K562 (cell line): ENCODE results near the gene NDOR1. TPM values are rescaled to one million over a fixed set of nuclear protein-coding genes. Genes with fewer than 3 reads are reported as not detected.

ENCODE experiments used
- ARID2 ChIP-seq: fragments of 450-650 bp; IDR thresholded peaks from 2 replicates; pipeline ENCODE4 v1.6.1; 2017; ENCODE audit warnings: antibody characterized with exemption, mild to moderate bottlenecking
- CREM ChIP-seq: IDR thresholded peaks from 2 replicates; pipeline ENCODE4 v1.6.1; 2014; ENCODE audit warnings: antibody characterized with exemption, low read depth
- CXXC5 ChIP-seq: fragments of 250-450 bp; sonication (Bioruptor Pico); IDR thresholded peaks from 2 replicates; pipeline ENCODE4 v1.8.0; 2022; ENCODE audit warnings: inconsistent platforms, mild to moderate bottlenecking, moderate library complexity
- GATAD2A ChIP-seq: fragments of 450-650 bp; IDR thresholded peaks from 2 replicates; pipeline ENCODE4 v1.6.1; 2017
- GTF2E2 ChIP-seq: fragments of 200-800 bp; sonication (Bioruptor generic); IDR thresholded peaks from 2 replicates; pipeline ENCODE4 v1.6.1; 2016; ENCODE audit warnings: missing genetic modification characterization, missing compliant biosample characterization
- KLF1 ChIP-seq: fragments of 450-650 bp; IDR thresholded peaks from 2 replicates; pipeline ENCODE4 v1.6.1; 2016; ENCODE audit warnings: missing genetic modification characterization, missing compliant biosample characterization
- KLF6 ChIP-seq: fragments of 250-450 bp; sonication (Bioruptor Pico); IDR thresholded peaks from 2 replicates; pipeline ENCODE4 v1.4.0; 2020; ENCODE audit warnings: mild to moderate bottlenecking, moderate library complexity, borderline replicate concordance
- RB1 ChIP-seq: fragments of 450-650 bp; IDR thresholded peaks from 2 replicates; pipeline ENCODE4 v1.6.1; 2017; ENCODE audit warnings: low read depth, mild to moderate bottlenecking
- TAF1 ChIP-seq: IDR thresholded peaks from 2 replicates; pipeline ENCODE4 v1.6.1; 2011; ENCODE audit warnings: mild to moderate bottlenecking, low read length, moderate library complexity; ENCODE audit not compliant: insufficient read depth, control insufficient read depth, severe bottlenecking; ENCODE audit errors: extremely low read depth
- USF2 ChIP-seq: sonication (generic); formaldehyde crosslinking; IDR thresholded peaks from 2 replicates; pipeline ENCODE4 v1.5.0; 2020; ENCODE audit warnings: missing genetic modification reagents
- ZFP91 ChIP-seq: sonication (generic); formaldehyde crosslinking; IDR thresholded peaks from 2 replicates; pipeline ENCODE4 v1.8.0; 2022; ENCODE audit warnings: mild to moderate bottlenecking, missing genetic modification reagents
- polyA plus RNA-seq, 8 experiments: library from polyadenylated mRNA; depleted of rRNA in 4 of 8; stranded (reverse) in 5 of 8; unstranded in 3 of 8; fragments of >200 nt; fragmentation: Nextera tagmentation in 2 of 8; fragmentation: Illumina TruSeq in 1 of 8; extraction: Ambion mirVana in 2 of 8; extraction: Trizol in 1 of 8; gene quantifications; 2 replicates each; pipeline versions ENCODE4 v1.2.1 to v1.2.3, GENCODE V29; 2011 to 2014; ENCODE audit warnings: inconsistent platforms in 1 of 8, missing spikeins in 1 of 8
- total RNA-seq, 7 experiments: library from RNA; depleted of rRNA in 6 of 7; stranded (reverse); fragments of >200 nt in 6 of 7; fragmentation: Illumina TruSeq in 2 of 7; extraction: Trizol in 2 of 7; gene quantifications; 2 replicates each; pipeline versions ENCODE4 v1.2.1 to v1.2.3, GENCODE V29; 2011 to 2021; ENCODE audit warnings: low replicate concordance in 1 of 7
- TF ChIP-seq, protein P1 (sequence below): sonication (generic); formaldehyde crosslinking; IDR thresholded peaks from 2 replicates; pipeline ENCODE4 v1.9.0; 2022; ENCODE audit warnings: mild to moderate bottlenecking, missing genetic modification reagents
- TF ChIP-seq, protein P2 (sequence below): fragments of 450-650 bp; IDR thresholded peaks from 2 replicates; pipeline ENCODE4 v1.6.1; 2016; ENCODE audit warnings: missing biosample characterization, missing genetic modification characterization
- TF ChIP-seq, protein P3 (sequence below), 2 experiments: fragments of 450-650 bp; IDR thresholded peaks; 2 replicates each; pipeline ENCODE4 v1.6.1; 2018; ENCODE audit warnings: mild to moderate bottlenecking in 2 of 2, low read depth in 1 of 2; ENCODE audit not compliant: partially characterized antibody in 2 of 2
- TF ChIP-seq, protein P4 (sequence below), 2 experiments: fragments of 250-450 bp in 1 of 2; fragments of 450-650 bp in 1 of 2; sonication (Bioruptor Pico) in 1 of 2; IDR thresholded peaks; 2 replicates each; pipeline versions ENCODE4 v1.6.1 to v1.8.0; 2016 to 2021; ENCODE audit warnings: mild to moderate bottlenecking in 2 of 2, moderate library complexity in 2 of 2, missing compliant biosample characterization in 1 of 2, missing genetic modification characterization in 1 of 2
- TF ChIP-seq, protein P5 (sequence below): conservative IDR thresholded peaks from 2 replicates; pipeline ENCODE4 v1.6.1; 2011; ENCODE audit warnings: low read depth, mild to moderate bottlenecking, low read length; ENCODE audit not compliant: control insufficient read depth

NDOR1 gene
- total and polyA plus RNA-seq, 9 of the 15 experiments (the other 6 are each of a cell fraction or from before 2014, with no cell fraction given), result 0.06 to 36.9 (median 6.9) TPM

DNA sequence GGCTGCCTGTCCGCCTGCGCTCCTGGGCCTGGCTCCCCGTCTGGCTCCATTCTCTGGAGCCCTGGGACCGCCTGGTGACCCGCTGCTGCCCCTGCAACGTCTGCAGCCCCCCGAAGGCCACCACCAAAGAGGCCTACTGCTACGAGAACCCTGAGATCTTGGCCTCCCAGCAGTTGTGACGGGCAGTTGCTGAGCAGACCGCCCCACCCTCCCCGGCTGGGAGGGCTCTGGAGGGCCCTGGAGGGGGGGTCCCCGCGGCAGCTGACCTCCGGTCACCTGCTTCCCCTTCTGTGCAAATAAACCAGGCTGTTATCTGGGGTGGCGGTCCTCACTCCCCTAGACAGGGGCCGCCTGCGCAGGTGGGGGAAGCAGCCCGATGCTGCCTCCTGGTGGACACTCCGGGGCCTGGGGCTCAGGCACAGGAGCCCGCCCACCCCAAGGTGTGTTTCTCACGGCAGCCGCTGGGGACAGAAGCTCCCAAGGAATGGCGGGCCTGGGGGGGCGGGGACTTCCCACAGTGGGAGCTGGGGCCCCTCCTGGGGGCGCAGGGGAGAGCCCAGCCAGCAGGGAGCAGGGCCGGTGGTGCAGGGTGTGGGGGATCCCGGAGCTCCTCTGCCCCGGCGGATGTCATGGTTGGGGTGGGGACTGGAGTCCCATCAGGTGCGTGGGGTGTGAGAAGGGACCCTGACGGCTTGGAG lies 30.9 kb downstream of the NDOR1 start (continued):
- TF ChIP-seq, protein P1, sequence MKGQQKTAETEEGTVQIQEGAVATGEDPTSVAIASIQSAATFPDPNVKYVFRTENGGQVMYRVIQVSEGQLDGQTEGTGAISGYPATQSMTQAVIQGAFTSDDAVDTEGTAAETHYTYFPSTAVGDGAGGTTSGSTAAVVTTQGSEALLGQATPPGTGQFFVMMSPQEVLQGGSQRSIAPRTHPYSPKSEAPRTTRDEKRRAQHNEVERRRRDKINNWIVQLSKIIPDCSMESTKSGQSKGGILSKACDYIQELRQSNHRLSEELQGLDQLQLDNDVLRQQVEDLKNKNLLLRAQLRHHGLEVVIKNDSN, result peak; percentile 70; the same call in 1 of the 2 replicates
- TF ChIP-seq, protein P2, sequence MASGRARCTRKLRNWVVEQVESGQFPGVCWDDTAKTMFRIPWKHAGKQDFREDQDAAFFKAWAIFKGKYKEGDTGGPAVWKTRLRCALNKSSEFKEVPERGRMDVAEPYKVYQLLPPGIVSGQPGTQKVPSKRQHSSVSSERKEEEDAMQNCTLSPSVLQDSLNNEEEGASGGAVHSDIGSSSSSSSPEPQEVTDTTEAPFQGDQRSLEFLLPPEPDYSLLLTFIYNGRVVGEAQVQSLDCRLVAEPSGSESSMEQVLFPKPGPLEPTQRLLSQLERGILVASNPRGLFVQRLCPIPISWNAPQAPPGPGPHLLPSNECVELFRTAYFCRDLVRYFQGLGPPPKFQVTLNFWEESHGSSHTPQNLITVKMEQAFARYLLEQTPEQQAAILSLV (tag), result no peak
- TF ChIP-seq, protein P3, sequence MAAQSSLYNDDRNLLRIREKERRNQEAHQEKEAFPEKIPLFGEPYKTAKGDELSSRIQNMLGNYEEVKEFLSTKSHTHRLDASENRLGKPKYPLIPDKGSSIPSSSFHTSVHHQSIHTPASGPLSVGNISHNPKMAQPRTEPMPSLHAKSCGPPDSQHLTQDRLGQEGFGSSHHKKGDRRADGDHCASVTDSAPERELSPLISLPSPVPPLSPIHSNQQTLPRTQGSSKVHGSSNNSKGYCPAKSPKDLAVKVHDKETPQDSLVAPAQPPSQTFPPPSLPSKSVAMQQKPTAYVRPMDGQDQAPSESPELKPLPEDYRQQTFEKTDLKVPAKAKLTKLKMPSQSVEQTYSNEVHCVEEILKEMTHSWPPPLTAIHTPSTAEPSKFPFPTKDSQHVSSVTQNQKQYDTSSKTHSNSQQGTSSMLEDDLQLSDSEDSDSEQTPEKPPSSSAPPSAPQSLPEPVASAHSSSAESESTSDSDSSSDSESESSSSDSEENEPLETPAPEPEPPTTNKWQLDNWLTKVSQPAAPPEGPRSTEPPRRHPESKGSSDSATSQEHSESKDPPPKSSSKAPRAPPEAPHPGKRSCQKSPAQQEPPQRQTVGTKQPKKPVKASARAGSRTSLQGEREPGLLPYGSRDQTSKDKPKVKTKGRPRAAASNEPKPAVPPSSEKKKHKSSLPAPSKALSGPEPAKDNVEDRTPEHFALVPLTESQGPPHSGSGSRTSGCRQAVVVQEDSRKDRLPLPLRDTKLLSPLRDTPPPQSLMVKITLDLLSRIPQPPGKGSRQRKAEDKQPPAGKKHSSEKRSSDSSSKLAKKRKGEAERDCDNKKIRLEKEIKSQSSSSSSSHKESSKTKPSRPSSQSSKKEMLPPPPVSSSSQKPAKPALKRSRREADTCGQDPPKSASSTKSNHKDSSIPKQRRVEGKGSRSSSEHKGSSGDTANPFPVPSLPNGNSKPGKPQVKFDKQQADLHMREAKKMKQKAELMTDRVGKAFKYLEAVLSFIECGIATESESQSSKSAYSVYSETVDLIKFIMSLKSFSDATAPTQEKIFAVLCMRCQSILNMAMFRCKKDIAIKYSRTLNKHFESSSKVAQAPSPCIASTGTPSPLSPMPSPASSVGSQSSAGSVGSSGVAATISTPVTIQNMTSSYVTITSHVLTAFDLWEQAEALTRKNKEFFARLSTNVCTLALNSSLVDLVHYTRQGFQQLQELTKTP (IDR thresholded peaks at IDR 0.05; ENCODE audit: low read depth in 1 of 2, partially characterized antibody in 2 of 2), result peak in 1 of 2 experiments; percentile 68
- no peak for TF ChIP-seq ARID2
- peak; percentile 13; the same call in 1 of the 2 replicates for TF ChIP-seq KLF6 (CRISPR knock-in tag)
- TF ChIP-seq TAF1, result peak; percentile 29
- TF ChIP-seq RB1, result peak; percentile 96
- peak; percentile 80 for TF ChIP-seq CXXC5 (CRISPR knock-in tag)
- TF ChIP-seq, protein P4, sequence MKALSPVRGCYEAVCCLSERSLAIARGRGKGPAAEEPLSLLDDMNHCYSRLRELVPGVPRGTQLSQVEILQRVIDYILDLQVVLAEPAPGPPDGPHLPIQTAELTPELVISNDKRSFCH (CRISPR knock-in tag; IDR thresholded peaks at IDR 0.05), result no peak
- TF ChIP-seq, protein P4 (tag; IDR thresholded peaks at IDR 0.05), result peak; percentile 84
- peak; percentile 70; the same call in 1 of the 2 replicates for TF ChIP-seq GATAD2A
- no peak for TF ChIP-seq ZFP91
- peak; percentile 61; the same call in 1 of the 2 replicates for TF ChIP-seq CREM
- TF ChIP-seq, protein P5, sequence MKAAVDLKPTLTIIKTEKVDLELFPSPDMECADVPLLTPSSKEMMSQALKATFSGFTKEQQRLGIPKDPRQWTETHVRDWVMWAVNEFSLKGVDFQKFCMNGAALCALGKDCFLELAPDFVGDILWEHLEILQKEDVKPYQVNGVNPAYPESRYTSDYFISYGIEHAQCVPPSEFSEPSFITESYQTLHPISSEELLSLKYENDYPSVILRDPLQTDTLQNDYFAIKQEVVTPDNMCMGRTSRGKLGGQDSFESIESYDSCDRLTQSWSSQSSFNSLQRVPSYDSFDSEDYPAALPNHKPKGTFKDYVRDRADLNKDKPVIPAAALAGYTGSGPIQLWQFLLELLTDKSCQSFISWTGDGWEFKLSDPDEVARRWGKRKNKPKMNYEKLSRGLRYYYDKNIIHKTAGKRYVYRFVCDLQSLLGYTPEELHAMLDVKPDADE, result peak; percentile 60
- TF ChIP-seq USF2 (CRISPR knock-in tag), result peak; percentile 52; the same call in 1 of the 2 replicates
- no peak for TF ChIP-seq GTF2E2 (tag)
- peak; percentile 44; the same call in 1 of the 2 replicates for TF ChIP-seq KLF1 (tag)
